DMS53 treated with DMSO at 0.1 percent for 48 hours (cell line): ENCODE results near the gene NAALADL2.
"Not testable (repeated sequence)": the region's sequence is repeated elsewhere in the genome, so short reads cannot be mapped to it uniquely, and the experiment has no call there.

Source experiments
- DNase-seq: peaks from one replicate; lab custom pipeline; 2025; ENCODE audit not compliant: unreplicated experiment; lab: John Stamatoyannopoulos, UW

Gene NAALADL2

DNA sequence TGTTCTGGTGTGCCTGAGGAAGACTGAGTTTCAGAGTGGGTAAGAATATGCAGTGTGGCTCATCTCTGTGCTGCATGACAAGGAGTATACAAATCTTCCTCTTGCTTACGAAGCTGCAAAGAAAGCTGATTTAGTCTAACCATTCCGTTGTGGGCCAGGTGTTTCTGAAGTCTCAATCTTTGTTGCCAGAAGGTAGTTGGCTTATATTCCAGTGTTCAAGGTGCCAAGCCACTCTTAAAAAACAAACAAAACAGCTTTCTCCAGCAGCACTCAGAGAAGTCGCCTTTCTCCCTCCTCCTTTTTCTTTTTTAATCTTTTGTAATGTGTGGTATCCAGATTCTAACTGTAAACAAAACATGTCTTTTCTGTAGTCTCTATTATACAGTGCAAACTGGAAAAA lies 872.4 kb downstream of the NAALADL2 start:
- DNase-seq = no peak

- no peak for DNase-seq
These were observed 872.9 kb downstream of the NAALADL2 start for GRCh38 chr3:175732017-175732416.

GRCh38 chr3:175735866-175736265 lies 876.7 kb downstream of the NAALADL2 start:
- DNase-seq = peak; percentile 66

DNA sequence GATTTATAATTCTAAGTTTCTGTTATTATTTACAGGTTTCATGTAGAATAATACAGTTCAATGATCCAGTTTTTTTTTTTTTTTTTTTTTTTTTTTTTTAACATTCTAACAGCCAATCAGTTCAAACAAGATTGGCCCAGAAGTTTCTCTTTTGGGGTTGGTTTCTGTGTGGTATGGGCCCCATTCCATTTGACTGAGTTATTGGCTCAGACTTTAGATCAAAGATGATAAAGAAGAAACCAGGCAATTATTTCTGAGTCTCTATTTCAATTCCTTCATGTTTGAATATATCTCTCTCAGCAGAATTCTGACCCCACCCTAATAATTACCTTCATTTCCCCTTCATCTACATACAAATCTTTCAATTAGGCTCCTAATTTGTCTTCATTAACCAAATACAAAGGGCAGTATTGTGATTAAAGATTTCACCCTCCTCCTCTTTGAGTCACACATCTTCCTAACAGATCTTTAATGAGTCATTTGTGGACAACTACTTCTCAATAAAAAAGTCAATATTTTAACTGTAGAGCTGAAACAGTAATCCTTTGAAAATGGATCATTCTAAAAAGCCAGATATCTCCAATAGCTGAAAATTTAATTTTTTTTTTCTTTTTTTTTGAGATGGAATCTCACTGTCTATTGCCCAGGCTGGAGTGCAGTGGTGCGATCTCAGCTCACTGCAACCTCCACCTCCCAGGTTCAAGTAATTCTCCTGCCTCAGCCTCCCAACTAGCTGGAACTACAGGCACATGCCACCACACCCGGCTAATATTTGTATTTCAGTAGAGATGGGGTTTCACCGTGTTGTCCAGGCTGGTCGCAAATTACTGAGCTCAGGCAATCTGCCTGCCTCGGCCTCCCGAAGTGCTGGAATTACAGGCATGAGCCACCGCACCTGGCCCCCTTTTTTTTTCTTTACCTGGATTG lies 878.8 kb downstream of the NAALADL2 start:
- DNase-seq = no peak

GRCh38 chr3:175741951-175742350 lies 882.8 kb downstream of the NAALADL2 start:
- DNase-seq = no peak

- no peak for DNase-seq
These were observed 884.7 kb downstream of the NAALADL2 start for GRCh38 chr3:175743733-175744400.

DNA sequence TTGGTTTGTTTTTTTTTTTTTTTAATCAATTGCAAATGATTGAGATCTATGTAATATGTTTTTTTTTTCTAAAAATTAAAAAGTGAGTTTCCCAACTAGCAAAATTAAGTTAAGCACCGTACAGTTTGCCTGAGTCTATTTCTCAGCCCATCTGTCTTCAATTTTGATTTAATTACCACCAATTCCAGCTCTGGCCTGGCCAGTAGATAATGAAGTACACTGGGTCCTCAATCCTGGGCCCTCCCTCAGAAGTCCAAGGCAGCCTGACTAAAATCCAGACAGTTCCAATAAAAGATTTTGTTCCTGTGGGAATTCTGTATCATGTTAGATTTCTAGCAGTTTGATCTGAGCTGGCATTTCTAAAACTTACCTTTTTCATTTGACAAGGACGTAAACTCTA lies 887.2 kb downstream of the NAALADL2 start:
- no peak for DNase-seq

DNA sequence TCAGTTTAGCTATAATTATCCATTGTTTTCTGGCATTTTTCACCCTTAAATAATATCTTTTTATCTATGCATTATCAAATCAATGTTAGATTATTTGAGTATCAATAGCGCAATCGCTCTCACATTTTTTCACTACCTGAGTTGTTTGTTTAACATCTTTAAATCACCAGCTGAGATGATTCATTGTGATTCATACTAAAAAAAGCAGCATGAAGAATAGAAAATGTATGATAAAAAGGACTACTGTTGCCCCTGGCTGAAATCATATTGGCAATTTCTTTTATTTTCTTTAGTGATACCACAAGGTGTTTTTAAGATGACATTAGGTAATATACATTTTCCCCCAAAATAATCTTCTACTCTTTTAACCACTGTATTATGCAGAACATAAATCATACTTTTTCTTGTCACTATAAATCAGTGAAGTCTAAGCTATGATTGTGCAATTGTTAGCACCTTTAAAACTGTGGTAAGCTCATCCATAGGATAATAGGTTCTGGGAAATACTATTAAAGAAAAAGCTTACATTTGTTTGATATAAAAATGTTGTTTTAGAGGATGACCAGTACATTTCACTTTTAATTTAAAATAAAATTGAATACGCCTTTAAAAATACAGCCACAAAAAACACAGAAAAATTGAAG lies 889.1 kb downstream of the NAALADL2 start:
- peak; percentile 11 for DNase-seq

GRCh38 chr3:175749981-175750380 lies 890.8 kb downstream of the NAALADL2 start:
- no peak for DNase-seq

GRCh38 chr3:175751089-175751488 lies 892.0 kb downstream of the NAALADL2 start:
- no peak for DNase-seq

DNA sequence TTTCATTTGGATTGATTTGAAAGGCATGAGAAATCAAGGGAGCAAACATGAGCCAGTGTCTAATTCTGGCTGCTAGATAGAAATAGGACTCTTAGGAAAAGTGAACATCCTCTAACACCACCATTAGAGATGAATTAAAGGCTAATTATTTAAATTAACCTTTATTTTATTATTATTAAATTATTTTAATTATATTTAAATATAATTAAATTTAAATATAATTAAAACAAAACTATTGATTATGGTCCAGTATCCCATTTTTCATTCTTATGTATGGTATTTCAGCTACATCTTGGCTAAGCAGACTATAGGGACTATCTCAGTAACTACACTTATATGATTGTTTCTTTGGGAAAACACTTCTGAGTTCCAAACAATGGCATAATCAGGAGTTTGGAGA lies 904.8 kb downstream of the NAALADL2 start:
- no peak for DNase-seq

GRCh38 chr3:175764722-175765121 lies 905.6 kb downstream of the NAALADL2 start:
- DNase-seq = no peak

DNA sequence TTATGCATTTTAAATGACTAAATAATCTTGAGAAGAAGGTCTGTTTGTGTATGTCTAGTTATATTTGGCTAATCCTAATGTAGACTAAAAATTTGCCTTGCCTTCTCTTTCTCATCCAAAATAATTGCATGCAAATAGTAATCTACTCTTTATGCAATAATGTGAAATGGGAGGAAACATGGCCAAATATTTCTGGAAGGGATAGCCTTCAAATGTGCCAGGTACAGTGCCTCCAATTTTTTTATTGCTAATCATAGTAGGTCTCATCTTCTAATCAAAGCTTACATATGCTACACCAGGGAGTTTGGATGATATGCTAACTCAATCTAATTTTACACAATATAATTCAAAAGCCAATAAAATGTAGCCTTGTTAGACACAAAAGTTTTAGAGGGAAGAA lies 911.3 kb downstream of the NAALADL2 start:
- no peak for DNase-seq

GRCh38 chr3:175777495-175777894 lies 918.4 kb downstream of the NAALADL2 start:
- DNase-seq = no peak

- no peak for DNase-seq
These were observed 918.8 kb downstream of the NAALADL2 start for GRCh38 chr3:175777965-175778364.

- DNase-seq = no peak
These were observed 919.9 kb downstream of the NAALADL2 start for GRCh38 chr3:175778994-175779393.

DNA sequence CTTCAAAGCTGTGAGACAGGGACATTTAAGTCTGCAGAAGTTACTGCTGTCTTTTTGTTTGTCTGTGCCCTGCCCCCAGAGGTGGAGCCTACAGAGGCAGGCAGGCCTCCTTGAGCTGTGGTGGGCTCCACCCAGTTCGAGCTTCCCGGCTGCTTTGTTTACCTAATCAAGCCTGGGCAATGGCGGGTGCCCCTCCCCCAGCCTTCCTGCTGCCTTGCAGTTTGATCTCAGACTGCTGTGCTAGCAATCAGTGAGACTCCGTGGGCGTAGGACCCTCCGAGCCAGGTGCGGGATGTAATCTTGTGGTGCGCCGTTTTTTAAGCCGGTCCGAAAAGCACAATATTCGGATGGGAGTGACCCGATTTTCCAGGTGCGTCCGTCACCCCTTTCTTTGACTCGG lies 928.0 kb downstream of the NAALADL2 start:
- DNase-seq = not testable (repeated sequence)

DNA sequence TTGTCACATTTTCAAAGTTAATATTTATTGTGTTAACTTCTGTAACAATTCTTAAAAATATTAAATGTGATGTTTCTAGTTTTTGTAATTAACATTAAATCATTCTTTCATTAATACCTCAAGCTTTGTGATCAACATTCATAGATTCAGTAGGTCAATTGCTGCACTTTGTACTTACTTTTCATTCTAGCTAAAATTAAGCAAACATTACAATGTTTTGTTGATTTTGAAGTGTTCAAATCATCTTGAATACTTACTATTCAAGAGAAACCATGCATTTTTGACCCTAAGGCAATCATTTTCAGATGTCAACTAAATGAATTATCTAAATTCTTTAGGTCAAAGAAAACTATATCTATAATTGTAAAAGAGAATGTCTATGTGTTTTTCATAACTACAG lies 933.1 kb downstream of the NAALADL2 start:
- no peak for DNase-seq

DNA sequence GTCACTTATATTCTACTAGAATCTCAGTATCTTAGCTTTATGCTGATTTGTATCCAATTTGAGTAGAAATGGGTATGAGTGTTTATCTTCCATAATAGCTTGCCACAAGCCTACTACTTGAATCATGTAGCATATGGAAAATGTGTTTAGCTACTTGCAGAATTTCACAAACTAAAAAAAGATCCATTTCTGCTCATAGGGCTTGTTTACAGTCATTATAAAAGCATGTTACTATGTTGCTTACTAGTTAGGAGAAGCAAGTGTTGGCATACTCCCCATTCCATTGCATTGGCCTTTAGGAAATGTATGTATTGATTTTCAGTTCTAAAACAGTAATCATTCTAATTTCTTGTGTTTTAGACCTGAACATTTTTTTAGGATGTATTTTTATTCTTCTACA lies 939.2 kb downstream of the NAALADL2 start:
- DNase-seq = no peak

- DNase-seq = no peak
These were observed 946.7 kb downstream of the NAALADL2 start for GRCh38 chr3:175805825-175806224.

DNA sequence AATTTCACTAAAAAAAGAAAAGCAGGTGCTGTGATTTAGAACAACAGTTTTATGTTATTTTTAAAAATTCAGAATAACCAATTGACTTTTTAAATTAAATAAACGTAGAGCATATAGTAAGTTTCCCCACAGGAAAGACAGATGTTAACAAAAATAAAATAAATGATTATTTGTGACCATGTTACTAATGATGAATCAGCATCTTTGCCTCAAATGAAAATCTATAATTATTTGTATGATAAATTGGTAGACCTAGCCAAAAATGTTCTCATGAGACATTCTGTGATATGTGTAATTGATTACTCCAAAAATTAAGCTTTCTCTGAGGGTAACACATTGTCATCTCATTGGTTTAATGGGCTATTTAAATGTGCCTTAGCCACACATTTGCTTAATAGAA lies 948.0 kb downstream of the NAALADL2 start:
- no peak for DNase-seq
